HG03432 (cell line): ENCODE measurements around the gene NUTM2G.
"Not testable (repeated sequence)": the region's sequence is repeated elsewhere in the genome, so short reads cannot be mapped to it uniquely, and the experiment has no call there.

Source experiments
- ATAC-seq: cut with Tn5 transposase; IDR thresholded peaks from one replicate; pipeline ENCODE4 v1.9.1; 2021; ENCODE audit warnings: mild to moderate bottlenecking, moderate library complexity; ENCODE audit not compliant: unreplicated experiment

Gene NUTM2G

DNA sequence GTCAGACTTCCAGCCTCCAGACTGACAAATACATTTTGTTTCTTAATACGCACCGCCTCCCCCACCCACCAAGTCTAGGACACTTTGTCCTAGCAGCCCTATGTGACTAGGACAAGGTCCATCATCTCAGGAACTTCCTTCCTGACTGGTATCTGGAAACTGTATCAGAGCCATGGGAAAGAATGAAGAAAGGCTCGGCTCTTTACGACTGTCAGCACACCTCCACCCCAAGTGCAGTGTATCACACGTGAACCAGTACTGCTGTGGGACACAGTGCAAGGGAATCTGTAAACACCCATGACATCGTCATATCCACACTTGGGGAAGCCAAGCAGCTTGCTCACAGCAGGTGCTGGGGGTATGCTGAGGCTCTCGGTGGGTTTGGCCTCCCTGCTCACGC is 13.0 kb downstream of the NUTM2G start:
- not testable (repeated sequence) for ATAC-seq

GRCh38 chr9:96942181-96942580 is 13.5 kb downstream of the NUTM2G start:
- not testable (repeated sequence) for ATAC-seq

DNA sequence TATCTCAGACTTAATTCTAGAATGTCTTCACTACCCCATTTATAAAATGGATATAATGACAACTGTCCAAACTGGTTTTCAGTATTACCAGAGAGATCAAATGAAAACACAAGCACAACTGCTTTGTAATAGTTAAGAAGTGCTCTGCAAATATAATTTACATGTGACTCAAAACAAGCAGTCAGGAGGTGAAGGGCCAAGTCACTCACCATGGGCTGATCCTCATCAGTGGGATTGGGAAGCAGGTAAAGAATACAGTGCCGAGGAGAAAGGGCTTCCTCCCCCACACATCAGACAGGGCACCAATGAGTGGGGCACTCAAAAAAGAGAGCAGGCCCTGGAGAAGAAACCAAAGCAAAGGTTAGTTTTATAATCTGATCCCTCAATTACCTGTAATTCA is 20.7 kb downstream of the NUTM2G start:
- not testable (repeated sequence) for ATAC-seq

GRCh38 chr9:96950539-96950938 is 21.9 kb downstream of the NUTM2G start:
- ATAC-seq, result not testable (repeated sequence)

GRCh38 chr9:96967591-96967990 is 38.9 kb downstream of the NUTM2G start:
- not testable (repeated sequence) for ATAC-seq

- not testable (repeated sequence) for ATAC-seq
Observed at GRCh38 chr9:96972552-96972951, 43.9 kb downstream of the NUTM2G start.

GRCh38 chr9:96974037-96974436 is 45.4 kb downstream of the NUTM2G start:
- ATAC-seq, result not testable (repeated sequence)

- not testable (repeated sequence) for ATAC-seq
Observed at GRCh38 chr9:96983496-96984122, 55.0 kb downstream of the NUTM2G start.

- not testable (repeated sequence) for ATAC-seq
Observed at GRCh38 chr9:96984139-96984538, 55.5 kb downstream of the NUTM2G start.

DNA sequence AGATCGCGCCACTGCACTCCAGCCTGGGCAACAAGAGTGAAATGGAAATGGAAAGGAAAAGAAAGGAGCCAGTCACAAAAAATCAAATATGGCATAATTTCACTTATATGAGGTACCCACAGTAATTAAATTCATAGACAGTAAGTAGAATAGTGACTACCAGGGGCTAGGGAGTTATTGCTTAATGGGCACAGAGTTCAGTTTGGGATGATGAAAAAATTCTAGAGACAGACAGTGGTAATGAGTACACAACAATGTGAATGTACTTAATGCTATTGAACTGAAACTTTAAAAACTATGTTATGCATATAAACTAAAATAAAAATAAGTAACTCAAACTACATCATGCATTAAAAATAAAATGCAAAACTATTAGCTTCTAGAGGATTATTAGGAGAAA is 56.2 kb downstream of the NUTM2G start:
- ATAC-seq, result not testable (repeated sequence)
